IMR-90 (cell line): ENCODE data around the gene F11. TPM values are rescaled to one million over a fixed set of nuclear protein-coding genes. Genes with fewer than 3 reads are reported as not detected.

ENCODE experiments used
- ATAC-seq: fragments of 200-7000 bp; cut with Tn5 transposase; 2 replicates; pipeline ENCODE4 v1.9.1; 2020; ENCODE audit warnings: low read depth, mild to moderate bottlenecking, moderate library complexity
- BruUV-seq: library from RNA; stranded (reverse); fragments of 400-500 nt; replicated peaks from 2 replicates; lab custom pipeline; 2021; lab: Mats Ljungman, UMichigan
- CTCF ChIA-PET: fragments of 300-600 bp; formaldehyde crosslinking; extraction: SDS; loops from one replicate; lab custom pipeline; 2021; ENCODE audit warnings: antibody characterized with exemption; lab: Yijun Ruan, JAX
- POLR2A ChIA-PET: fragments of 300-600 bp; sonication (Branson Sonifier 250); formaldehyde crosslinking; loops from one replicate; lab custom pipeline; 2022; ENCODE audit warnings: antibody characterized with exemption; ENCODE audit not compliant: unreplicated experiment; lab: Charles Lee
- DNase-seq: peaks from one replicate; pipeline ENCODE4 v3.0.0; 2013
- H2AFZ ChIP-seq: replicated peaks from 2 replicates; pipeline ENCODE3; 2013; ENCODE audit warnings: low read length, mild to moderate bottlenecking; ENCODE audit not compliant: poor library complexity
- H2AK5ac ChIP-seq: 2 replicates; pipeline ENCODE4 v1.6.1; 2013; ENCODE audit warnings: low read depth, low read length, inconsistent platforms
- H2AK9ac ChIP-seq: replicated peaks from 2 replicates; pipeline ENCODE3; 2013; ENCODE audit warnings: mild to moderate bottlenecking, low read depth, low read length, moderate library complexity; ENCODE audit not compliant: poor library complexity
- H2BK120ac ChIP-seq: 2 replicates; pipeline ENCODE4 v1.6.1; 2013; ENCODE audit warnings: low read depth, low read length, inconsistent platforms
- H2BK15ac ChIP-seq: 3 replicates; pipeline ENCODE4 v1.6.1; 2013; ENCODE audit warnings: low read depth, low read length, inconsistent platforms
- H2BK20ac ChIP-seq: 2 replicates; pipeline ENCODE4 v1.6.1; 2013; ENCODE audit warnings: low read depth, mild to moderate bottlenecking, inconsistent platforms, low read length, moderate library complexity
- H2BK5ac ChIP-seq: 2 replicates; pipeline ENCODE4 v1.6.1; 2013; ENCODE audit warnings: mild to moderate bottlenecking, low read depth, low read length, inconsistent platforms; ENCODE audit not compliant: poor library complexity, severe bottlenecking
- H3K14ac ChIP-seq: replicated peaks from 2 replicates; pipeline ENCODE4 v1.6.1; 2013; ENCODE audit warnings: low read depth, low read length, inconsistent platforms
- H3K18ac ChIP-seq: 2 replicates; pipeline ENCODE4 v1.6.1; 2013; ENCODE audit warnings: low read depth, low read length, control low read depth
- H3K23ac ChIP-seq: 2 replicates; pipeline ENCODE4 v1.6.1; 2013; ENCODE audit warnings: low read depth, low read length, inconsistent platforms
- H3K27ac ChIP-seq: 2 replicates; pipeline ENCODE4 v1.5.1; 2013; ENCODE audit warnings: mild to moderate bottlenecking, control low read depth, low read length; ENCODE audit not compliant: insufficient read depth
- H3K27me3 ChIP-seq: 2 replicates; pipeline ENCODE4 v1.6.1; 2013; ENCODE audit warnings: low read length; ENCODE audit not compliant: control insufficient read depth, insufficient read depth
- H3K36me3 ChIP-seq: 2 replicates; pipeline ENCODE4 v1.6.1; 2013; ENCODE audit warnings: low read length, mixed read lengths; ENCODE audit not compliant: control insufficient read depth, insufficient read depth
- H3K4ac ChIP-seq: 2 replicates; pipeline ENCODE4 v1.6.1; 2013; ENCODE audit warnings: low read depth, low read length, inconsistent platforms
- H3K4me1 ChIP-seq: 2 replicates; pipeline ENCODE4 v1.6.1; 2013; ENCODE audit warnings: low read length, mixed read lengths; ENCODE audit not compliant: control insufficient read depth, insufficient read depth
- H3K4me2 ChIP-seq: 2 replicates; pipeline ENCODE4 v1.6.1; 2013; ENCODE audit warnings: low read depth, mild to moderate bottlenecking, control low read depth, low read length, moderate library complexity
- H3K4me3 ChIP-seq: 2 replicates; pipeline ENCODE4 v1.5.1; 2013; ENCODE audit warnings: low read depth, mild to moderate bottlenecking, control low read depth, low read length, moderate library complexity; ENCODE audit not compliant: insufficient read depth
- H3K56ac ChIP-seq: 2 replicates; pipeline ENCODE4 v1.6.1; 2013; ENCODE audit warnings: low read length, inconsistent platforms; ENCODE audit not compliant: insufficient read depth; ENCODE audit errors: extremely low read depth
- H3K79me1 ChIP-seq, 2 experiments: 2 replicates each; pipeline ENCODE4 v1.6.1; 2013; ENCODE audit warnings: low read length in 2 of 2, inconsistent platforms in 1 of 2, low read depth in 1 of 2
- H3K9ac ChIP-seq: 2 replicates; pipeline ENCODE4 v1.6.1; 2013; ENCODE audit warnings: low read depth, low read length, control low read depth
- H3K9me1 ChIP-seq: 2 replicates; pipeline ENCODE4 v1.6.1; 2013; ENCODE audit warnings: low read length, inconsistent platforms; ENCODE audit not compliant: insufficient read depth
- H3K9me3 ChIP-seq: 2 replicates; pipeline ENCODE4 v1.6.1; 2013; ENCODE audit warnings: low read length; ENCODE audit not compliant: control insufficient read depth, insufficient read depth
- H4K20me1 ChIP-seq: 2 replicates; pipeline ENCODE4 v1.6.1; 2013; ENCODE audit warnings: low read length, inconsistent platforms; ENCODE audit not compliant: insufficient read depth
- H4K5ac ChIP-seq: 2 replicates; pipeline ENCODE4 v1.6.1; 2013; ENCODE audit warnings: mild to moderate bottlenecking, low read depth, low read length, control low read depth
- H4K8ac ChIP-seq, 2 experiments: 2 replicates each; pipeline ENCODE4 v1.6.1; 2013; ENCODE audit warnings: low read depth in 2 of 2, low read length in 2 of 2, control low read depth in 1 of 2, inconsistent platforms in 1 of 2
- H4K91ac ChIP-seq: 2 replicates; pipeline ENCODE4 v1.6.1; 2013; ENCODE audit warnings: low read depth, low read length, inconsistent platforms; ENCODE audit not compliant: insufficient read depth
- FOS ChIP-seq: fragments of 150-350 bp; IDR thresholded peaks from 2 replicates; pipeline ENCODE4 v1.6.1; 2016; ENCODE audit warnings: low read depth, low read length
- NFE2L2 ChIP-seq: fragments of 150-350 bp; IDR thresholded peaks from 2 replicates; pipeline ENCODE4 v1.6.1; 2016; ENCODE audit warnings: low read depth, mild to moderate bottlenecking, low read length
- RAD21 ChIP-seq: IDR thresholded peaks from 2 replicates; pipeline ENCODE4 v1.6.1; 2012; ENCODE audit warnings: low read length, improper control_type of control experiment
- RCOR1 ChIP-seq: IDR thresholded peaks from 2 replicates; pipeline ENCODE4 v1.6.1; 2012; ENCODE audit warnings: mild to moderate bottlenecking, low read length, improper control_type of control experiment; ENCODE audit not compliant: insufficient replicate concordance
- RFX5 ChIP-seq: IDR thresholded peaks from 2 replicates; pipeline ENCODE4 v1.8.0; 2012; ENCODE audit warnings: low read depth, mild to moderate bottlenecking, low read length, moderate library complexity
- SMC3 ChIP-seq: fragments of 150-350 bp; IDR thresholded peaks from 2 replicates; pipeline ENCODE4 v1.6.1; 2016; ENCODE audit warnings: low read depth, mild to moderate bottlenecking, antibody characterized with exemption, low read length, moderate library complexity
- WGBS, 2 experiments: methylation state at CpG; one replicate each; pipeline versions ENCODE4 v1.1.5 to v1.1.7; 2013; ENCODE audit warnings: missing lambda C conversion rate in 2 of 2; ENCODE audit not compliant: insufficient read length in 1 of 2; ENCODE audit errors: extremely low coverage in 2 of 2; 5-methylcytosine and 5-hydroxymethylcytosine counted together
- dilution Hi-C: fragments of 300-500 bp; cut with HindIII; formaldehyde crosslinking; loops from one replicate; pipeline ENCODE4 v1.14.3; 2018; ENCODE audit warnings: low sequenced_read_pairs; ENCODE audit not compliant: unreplicated experiment
- in situ Hi-C: fragments of 300-500 bp; cut with MboI; formaldehyde crosslinking; loops from 3 replicates; pipeline ENCODE4 v1.14.3; 2019; ENCODE audit warnings: low sequenced_read_pairs, inconsistent platforms, mixed read lengths
- intact Hi-C: fragments of 100-400 bp; cut with micrococcal nuclease; formaldehyde crosslinking; loops from 2 replicates; pipeline ENCODE4 v1.10.0; 2022
- polyA plus RNA-seq, 3 experiments: library from polyadenylated mRNA; depleted of rRNA; stranded (reverse); fragments of >200 nt; gene quantifications; 2 replicates each; pipeline ENCODE4 v1.2.3, GENCODE V29; 2012; ENCODE audit warnings: low replicate concordance in 1 of 3
- total RNA-seq: library from RNA; depleted of rRNA; stranded (reverse); fragments of >200 nt; gene quantifications from 2 replicates; pipeline ENCODE4 v1.2.3, GENCODE V29; 2012
- TF ChIP-seq, protein P1 (sequence below): conservative IDR thresholded peaks from 2 replicates; pipeline ENCODE4 v1.5.1; 2012; ENCODE audit warnings: mild to moderate bottlenecking, low read depth, low read length, improper control_type of control experiment

F11 gene
- total and polyA plus RNA-seq, 2 of the 4 experiments (the other 2 are of a cell fraction) = not detected

DNA sequence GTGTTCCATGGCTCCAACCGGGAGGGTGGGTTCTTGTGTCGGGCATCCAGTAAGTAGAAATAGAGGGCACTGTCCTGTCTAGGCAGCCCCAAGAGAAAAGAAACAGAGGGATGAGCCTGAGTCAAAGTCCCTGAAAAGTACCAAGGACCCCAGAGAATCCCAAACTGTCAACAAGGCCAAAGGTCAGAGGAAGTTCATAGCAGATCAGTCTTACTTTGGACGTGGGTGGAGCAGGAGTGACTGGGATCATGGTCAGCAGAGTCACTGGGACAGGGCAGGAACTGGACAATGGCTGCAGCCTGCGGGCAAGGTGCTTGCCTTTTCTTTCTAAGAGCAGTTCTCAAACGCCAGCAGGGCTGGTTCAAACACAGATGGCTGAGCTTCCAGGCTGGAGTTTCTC, 17.3 kb downstream of the F11 start:
- Histone ChIP-seq H2BK5ac (no peak overlapping the region), H3K9ac (no peak overlapping the region), H3K14ac (no peak overlapping the region), H4K8ac (no peak overlapping the region), H3K4ac (no peak overlapping the region), H3K18ac (no peak overlapping the region), H3K27ac (no peak overlapping the region), H3K23ac (no peak overlapping the region), H4K91ac (no peak overlapping the region), H2BK20ac (no peak overlapping the region), H2BK15ac (no peak overlapping the region), H2BK120ac (no peak overlapping the region), H3K56ac (no peak overlapping the region), H3K4me2 (no peak overlapping the region), H2AK9ac (no peak overlapping the region), H3K9me3 (no peaks in the 10 kb centered on the region), H3K4me1 (no peaks in the 10 kb centered on the region), H2AK5ac (no peak overlapping the region), H3K79me1 (no peaks in the 10 kb centered on the region), H2AFZ (no peak overlapping the region), H4K5ac (no peak overlapping the region), H3K4me3 (no peak overlapping the region), H3K9me1 (no peaks in the 10 kb centered on the region), H4K20me1 (no peaks in the 10 kb centered on the region), H3K27me3 (no peaks in the 10 kb centered on the region), H3K36me3 (no peaks in the 10 kb centered on the region)
- in situ Hi-C loops (no loop called here), dilution Hi-C loops (no loop called here), intact Hi-C loops (no loop called here)
- CTCF ChIA-PET = no interaction called here
- ATAC-seq (no peak), DNase-seq (no peak)
- no TSS peak for BruUV-seq
- POLR2A ChIA-PET = no interaction called here
- no peak for TF ChIP-seq NFE2L2
- TF ChIP-seq RCOR1 = no peak
- TF ChIP-seq SMC3 = no peak
- TF ChIP-seq, protein P1, sequence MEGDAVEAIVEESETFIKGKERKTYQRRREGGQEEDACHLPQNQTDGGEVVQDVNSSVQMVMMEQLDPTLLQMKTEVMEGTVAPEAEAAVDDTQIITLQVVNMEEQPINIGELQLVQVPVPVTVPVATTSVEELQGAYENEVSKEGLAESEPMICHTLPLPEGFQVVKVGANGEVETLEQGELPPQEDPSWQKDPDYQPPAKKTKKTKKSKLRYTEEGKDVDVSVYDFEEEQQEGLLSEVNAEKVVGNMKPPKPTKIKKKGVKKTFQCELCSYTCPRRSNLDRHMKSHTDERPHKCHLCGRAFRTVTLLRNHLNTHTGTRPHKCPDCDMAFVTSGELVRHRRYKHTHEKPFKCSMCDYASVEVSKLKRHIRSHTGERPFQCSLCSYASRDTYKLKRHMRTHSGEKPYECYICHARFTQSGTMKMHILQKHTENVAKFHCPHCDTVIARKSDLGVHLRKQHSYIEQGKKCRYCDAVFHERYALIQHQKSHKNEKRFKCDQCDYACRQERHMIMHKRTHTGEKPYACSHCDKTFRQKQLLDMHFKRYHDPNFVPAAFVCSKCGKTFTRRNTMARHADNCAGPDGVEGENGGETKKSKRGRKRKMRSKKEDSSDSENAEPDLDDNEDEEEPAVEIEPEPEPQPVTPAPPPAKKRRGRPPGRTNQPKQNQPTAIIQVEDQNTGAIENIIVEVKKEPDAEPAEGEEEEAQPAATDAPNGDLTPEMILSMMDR = no peak
- no peak for TF ChIP-seq RAD21
- TF ChIP-seq RFX5 = no peak
- no peak for TF ChIP-seq FOS
- WGBS, 2 experiments = 29% methylated on average over 1 of the region's 5 CpGs; no CpG with 5 or more reads in 1 of the 2 experiments
